Panc1 (cell line): ENCODE measurements around the gene CDK14.

ENCODE experiments used
- CTCF ChIP-seq: fragments of 450-650 bp; IDR thresholded peaks from 2 replicates; pipeline ENCODE4 v1.5.1; 2017; ENCODE audit warnings: mild to moderate bottlenecking
- POLR2AphosphoS5 ChIP-seq: IDR thresholded peaks from 2 replicates; pipeline ENCODE4 v1.6.1; 2012; ENCODE audit warnings: mild to moderate bottlenecking, low read depth, low read length, moderate library complexity
- REST ChIP-seq, 2 experiments: IDR thresholded peaks; 2 replicates each; pipeline ENCODE4 v1.6.1; 2011 to 2012; ENCODE audit warnings: low read depth in 2 of 2, control low read depth in 1 of 2, low read length in 1 of 2, mild to moderate bottlenecking in 1 of 2, moderate library complexity in 1 of 2; ENCODE audit not compliant: insufficient read depth in 1 of 2
- SIN3A ChIP-seq: IDR thresholded peaks from 2 replicates; pipeline ENCODE4 v1.6.1; 2012; ENCODE audit warnings: low read depth, mild to moderate bottlenecking, low read length, moderate library complexity, borderline replicate concordance; ENCODE audit not compliant: insufficient read depth
- TCF7L2 ChIP-seq: IDR thresholded peaks from 2 replicates; pipeline ENCODE4 v1.6.1; 2011; ENCODE audit warnings: mild to moderate bottlenecking, low read depth, low read length, inconsistent platforms

DNA sequence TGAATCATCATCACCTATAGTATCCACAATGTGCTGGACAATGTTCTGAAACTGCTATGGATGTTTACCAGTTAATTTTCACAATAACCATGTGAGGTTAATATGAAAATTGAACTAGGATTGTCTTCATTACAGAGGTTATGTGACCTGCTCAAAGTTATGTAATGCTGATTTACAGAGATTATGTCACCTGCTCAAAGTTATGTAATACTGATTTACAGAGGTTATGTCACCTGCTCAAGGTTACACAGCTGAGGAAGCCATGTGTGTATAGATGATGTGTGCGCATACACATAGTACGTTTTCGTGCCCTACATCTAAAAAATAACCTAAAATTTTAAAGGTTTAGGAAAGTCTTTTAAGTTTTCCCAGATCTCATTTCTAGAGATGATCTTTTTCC is 298.0 kb downstream of the CDK14 start:
- TF ChIP-seq CTCF: no peak
- no peak for TF ChIP-seq SIN3A
- no peak for TF ChIP-seq POLR2AphosphoS5
- TF ChIP-seq REST (IDR thresholded peaks at IDR 0.05; ENCODE audit: insufficient read depth in 1 of 2, low read depth in 2 of 2, low read length in 1 of 2): no peak
- TF ChIP-seq TCF7L2: no peak
